ENCODE data around the gene HAUS6. TPM values are rescaled to one million over a fixed set of nuclear protein-coding genes. Genes with fewer than 3 reads are reported as not detected.

The HAUS6 gene
- total RNA-seq, 1 donor, result 26.8 TPM

GRCh38 chr9:19033015-19033414 is 69.7 kb downstream of the HAUS6 start, which contains the start of gene SAXO1:
TSS of gene SAXO1 (minus strand) at chr9:19033209. CDS start at chr9:19032908, 301 bp downstream.
- no peak within 1 kb of the TSS for H3K4me3 ChIP-seq (ENCODE audit: low read depth, low read length)
- no peak for DNase-seq (ENCODE audit: low read depth)
- no peak for TF ChIP-seq CTCF (IDR thresholded peaks at IDR 0.05; ENCODE audit: insufficient read depth, low read length)

GRCh38 chr9:19032406-19032805 is 70.3 kb downstream of the HAUS6 start:
- DNase-seq (ENCODE audit: low read depth), result no peak
- TF ChIP-seq CTCF (IDR thresholded peaks at IDR 0.05; ENCODE audit: insufficient read depth, low read length), result no peak
- no peak overlapping the region for H3K4me3 ChIP-seq (ENCODE audit: low read depth, low read length)

GRCh38 chr9:19030899-19031298 is 71.8 kb downstream of the HAUS6 start:
- no peak for DNase-seq (ENCODE audit: low read depth)
- TF ChIP-seq CTCF (IDR thresholded peaks at IDR 0.05; ENCODE audit: insufficient read depth, low read length), result no peak
- H3K4me3 ChIP-seq (ENCODE audit: low read depth, low read length), result no peak overlapping the region

GRCh38 chr9:19028835-19029451 is 73.8 kb downstream of the HAUS6 start:
- H3K4me3 ChIP-seq (ENCODE audit: low read depth, low read length), result no peak overlapping the region
- TF ChIP-seq CTCF (IDR thresholded peaks at IDR 0.05; ENCODE audit: insufficient read depth, low read length), result peak; percentile 68
- DNase-seq (ENCODE audit: low read depth), result peak; percentile 86

GRCh38 chr9:19027825-19028224 is 74.9 kb downstream of the HAUS6 start:
- no peak for TF ChIP-seq CTCF (IDR thresholded peaks at IDR 0.05; ENCODE audit: insufficient read depth, low read length)
- H3K4me3 ChIP-seq (ENCODE audit: low read depth, low read length), result no peak overlapping the region
- no peak for DNase-seq (ENCODE audit: low read depth)

- DNase-seq (ENCODE audit: low read depth), result no peak
These were observed 76.3 kb downstream of the HAUS6 start for GRCh38 chr9:19026375-19026774.

More at GRCh38 chr9:19026375-19026774, 76.3 kb downstream of the HAUS6 start:
- no peak overlapping the region for H3K4me3 ChIP-seq (ENCODE audit: low read depth, low read length)
- no peak for TF ChIP-seq CTCF (IDR thresholded peaks at IDR 0.05; ENCODE audit: insufficient read depth, low read length)

Data from fibroblast of the aortic adventitia (primary cell).